ENCODE results near the gene DALRD3. TPM values are rescaled to one million over a fixed set of nuclear protein-coding genes. Genes with fewer than 3 reads are reported as not detected.

DALRD3 gene
- total and polyA plus RNA-seq, 2 of the 8 experiments (the other 6 are each of a cell fraction or from before 2014, with no cell fraction given), result 30.4 to 86.5 TPM

- no peak for DNase-seq (ENCODE audit: low read depth in 1 of 2, low spot score in 2 of 2)
- Histone ChIP-seq H2BK120ac (replicated peaks; ENCODE audit: low read depth, low read length) (no peak overlapping the region), H3K79me1 (ENCODE audit: low read depth, low read length) (peaks cover 19% of the 10 kb centered on the region), H3K23me2 (ENCODE audit: low read depth, low read length) (peaks cover 9% of the 10 kb centered on the region), H4K20me1 (replicated peaks in 1 of 2; ENCODE audit: control insufficient read depth in 1 of 2, insufficient read depth in 2 of 2, low read length in 2 of 2) (peaks cover 43 to 53% of the 10 kb centered on the region in 2 experiments), H4K8ac (ENCODE audit: extremely low read depth, insufficient read depth, low read length) (no peak overlapping the region), H3K4ac (replicated peaks; ENCODE audit: insufficient read length, low read depth, low read length) (no peak overlapping the region), H3K9me3 (ENCODE audit: insufficient read depth in 2 of 2, low read depth in 1 of 2, low read length in 1 of 2) (no peaks in the 10 kb centered on the region), H3K27ac (ENCODE audit: low read depth, low read length) (no peak overlapping the region), H3K56ac (replicated peaks; ENCODE audit: insufficient read length, low read depth, low read length) (no peak overlapping the region), H3K4me2 (ENCODE audit: insufficient read depth in 1 of 2, low read depth in 2 of 2, low read length in 2 of 2) (no peak overlapping the region; a peak in 1 of 4 replicates), H3K23ac (ENCODE audit: insufficient read length) (no peak overlapping the region), H2AK5ac (ENCODE audit: low read depth, low read length) (no peak overlapping the region), H3K36me3 (ENCODE audit: control insufficient read depth in 2 of 4, insufficient read depth in 4 of 4, low read length in 3 of 4) (peaks cover 15 to 55% (median 32%) of the 10 kb centered on the region in 4 experiments), H2BK20ac (ENCODE audit: low read length) (no peak overlapping the region), H3K79me2 (ENCODE audit: control insufficient read depth in 1 of 2, insufficient read depth in 2 of 2, low read length in 2 of 2) (peaks cover 11 to 58% of the 10 kb centered on the region in 2 experiments), H2BK15ac (ENCODE audit: low read length) (no peak overlapping the region), H3K4me1 (replicated peaks in 1 of 4; ENCODE audit: control insufficient read depth in 3 of 4, insufficient read depth in 4 of 4, low read length in 3 of 4) (peaks cover 0 to 12% (median 7%) of the 10 kb centered on the region in 4 experiments; a peak in 5 of 7 replicates), H2BK12ac (ENCODE audit: low read depth, low read length) (no peak overlapping the region), H4K91ac (replicated peaks; ENCODE audit: insufficient read length, low read length) (no peak overlapping the region), H2AFZ (ENCODE audit: low read length) (no peak overlapping the region), H3K14ac (ENCODE audit: insufficient read length) (no peak overlapping the region), H4K5ac (ENCODE audit: insufficient read length, low read depth, low read length) (no peak overlapping the region), H2BK5ac (ENCODE audit: low read depth, low read length) (no peak overlapping the region), H3K27me3 (replicated peaks in 1 of 4; ENCODE audit: control insufficient read depth in 3 of 4, extremely low read depth in 1 of 4, insufficient read depth in 3 of 4, low read length in 3 of 4) (no peaks in the 10 kb centered on the region), H3K4me3 (ENCODE audit: extremely low read depth in 1 of 4, insufficient read depth in 2 of 4, low read depth in 3 of 4, low read length in 4 of 4) (no peak overlapping the region), H3K18ac (ENCODE audit: extremely low read depth, low read length) (no peak overlapping the region), H3K9ac (replicated peaks in 1 of 4; ENCODE audit: extremely low read depth in 1 of 4, low read depth in 3 of 4, low read length in 3 of 4) (no peak overlapping the region)
- FAIRE-seq, result no peak
- WGBS, 2 experiments (ENCODE audit: extremely low coverage in 1 of 2, insufficient coverage in 1 of 2, insufficient read length in 1 of 2, insufficient replicate concordance in 2 of 2, low coverage in 1 of 2, low lambda C conversion rate in 2 of 2, missing lambda C conversion rate in 1 of 2), result 91% methylated on average over 17 of the region's 17 CpGs; no CpG with 5 or more reads in 1 of the 2 experiments
- TF ChIP-seq POLR2AphosphoS5 (IDR thresholded peaks at IDR 0.05; ENCODE audit: low read depth, low read length) (peak; percentile 32; the same call in 1 of the 2 replicates), SP4 (IDR thresholded peaks at IDR 0.05; ENCODE audit: low read length) (no peak)
- ChIA-PET CTCF (ENCODE audit: partially characterized antibody) (interaction anchor here (1.2 to 24.3 kb wide), 4 partner anchors 8 to 50 kb away, joined by 3 to 467 read pairs (median 46); partner anchors contain the start of genes NDUFAF3, P4HTM and WDR6), POLR2A (ENCODE audit: partially characterized antibody) (interaction anchor here (0.9 to 38.8 kb wide), 8 partner anchors 0 to 377 kb away, joined by 3 to 1518 read pairs (median 70); partner anchors contain the start of genes DALRD3, IMPDH2, NDUFAF3 and P4HTM)
Measured at GRCh38 chr3:49012441-49013017, 5.9 kb downstream of the DALRD3 start.
